ENCODE data around the gene TUSC2. TPM values are rescaled to one million over a fixed set of nuclear protein-coding genes. Genes with fewer than 3 reads are reported as not detected.

Gene TUSC2
- total RNA-seq, 3 donors from 2014 or later = 23.8 to 35.7 (median 25.8) TPM

- DNase-seq (peak in 1 of 3 donors; percentile 45), ATAC-seq (no peak)
- H3K9me3 ChIP-seq = no peaks in the 10 kb centered on the region
- no peak for TF ChIP-seq CTCF (IDR thresholded peaks at IDR 0.05)
- H3K4me3 ChIP-seq = no peak overlapping the region
- peaks cover 38% of the 10 kb centered on the region for H3K4me1 ChIP-seq (ENCODE audit: low read depth)
- no peaks in the 10 kb centered on the region for H3K36me3 ChIP-seq (ENCODE audit: low read depth)
- intact Hi-C loops (cut with DNase I, micrococcal nuclease) = no loop called here
Measured at GRCh38 chr3:50341537-50341936, 13.5 kb upstream of the TUSC2 start.

- intact Hi-C loops (cut with DNase I, micrococcal nuclease) = no loop called here
- TF ChIP-seq CTCF (IDR thresholded peaks at IDR 0.05) = no peak
- no peaks in the 10 kb centered on the region for H3K9me3 ChIP-seq
- peak; percentile 79 to 93 (median 88) for DNase-seq
- peaks cover 43% of the 10 kb centered on the region for H3K4me1 ChIP-seq (ENCODE audit: low read depth)
- ATAC-seq = peak; percentile 39
- no peaks in the 10 kb centered on the region for H3K36me3 ChIP-seq (ENCODE audit: low read depth)
- H3K4me3 ChIP-seq = peak within 1 kb of the TSS; percentile 17
Measured at GRCh38 chr3:50340448-50341329, 12.7 kb upstream of the TUSC2 start, which contains the start of gene RASSF1. Gene RASSF1, minus strand, starts transcription at chr3:50340836. Its CDS starts 31 bp downstream, at chr3:50340805.

- intact Hi-C loops (cut with DNase I, micrococcal nuclease) = no loop called here
- no peaks in the 10 kb centered on the region for H3K36me3 ChIP-seq (ENCODE audit: low read depth)
- ATAC-seq (no peak), DNase-seq (no peak)
- no peak for TF ChIP-seq CTCF (IDR thresholded peaks at IDR 0.05)
- H3K4me3 ChIP-seq = peak overlapping the region; percentile 17
- no peaks in the 10 kb centered on the region for H3K9me3 ChIP-seq
- H3K4me1 ChIP-seq (ENCODE audit: low read depth) = peaks cover 43% of the 10 kb centered on the region
Measured at GRCh38 chr3:50340147-50340447, 12.1 kb upstream of the TUSC2 start.

- TF ChIP-seq CTCF (IDR thresholded peaks at IDR 0.05) = no peak
- DNase-seq (no peak), ATAC-seq (no peak)
- peak overlapping the region; percentile 17 for H3K4me3 ChIP-seq
- no peaks in the 10 kb centered on the region for H3K36me3 ChIP-seq (ENCODE audit: low read depth)
- H3K4me1 ChIP-seq (ENCODE audit: low read depth) = peaks cover 47% of the 10 kb centered on the region
- intact Hi-C loops (cut with DNase I, micrococcal nuclease) = no loop called here
- H3K9me3 ChIP-seq = no peaks in the 10 kb centered on the region
Measured at GRCh38 chr3:50339485-50340146, 11.6 kb upstream of the TUSC2 start.

- no peaks in the 10 kb centered on the region for H3K36me3 ChIP-seq (ENCODE audit: low read depth)
- TF ChIP-seq CTCF (IDR thresholded peaks at IDR 0.05) = no peak
- ATAC-seq (no peak), DNase-seq (no peak)
- H3K4me1 ChIP-seq (ENCODE audit: low read depth) = peaks cover 54% of the 10 kb centered on the region
- intact Hi-C loops (cut with DNase I, micrococcal nuclease) = no loop called here
- no peak overlapping the region for H3K4me3 ChIP-seq
- H3K9me3 ChIP-seq = no peaks in the 10 kb centered on the region
Measured at GRCh38 chr3:50338965-50339364, 10.9 kb upstream of the TUSC2 start.

Measured in mucosa of descending colon (tissue), 3 donors.